NB4 (cell line): ENCODE measurements around the gene SPRED3.
"Not testable (repeated sequence)": the region's sequence is repeated elsewhere in the genome, so short reads cannot be mapped to it uniquely, and the experiment has no call there.

Experiments used
- DNase-seq: peaks from one replicate; pipeline ENCODE4 v3.0.0; 2010; ENCODE audit warnings: low read depth
- H3K4me3 ChIP-seq: one replicate; pipeline ENCODE4 v1.5.1; 2011; ENCODE audit warnings: mild to moderate bottlenecking, low read depth, low read length, moderate library complexity
- CTCF ChIP-seq: IDR thresholded peaks from one replicate; pipeline ENCODE4 v1.5.1; 2012; ENCODE audit warnings: low read depth, low read length
- MAX ChIP-seq: IDR thresholded peaks from 2 replicates; pipeline ENCODE4 v1.6.1; 2011; ENCODE audit warnings: low read depth, low read length
- MYC ChIP-seq: IDR thresholded peaks from 2 replicates; pipeline ENCODE4 v1.6.1; 2011; ENCODE audit warnings: low read depth, low read length
- POLR2A ChIP-seq: IDR thresholded peaks from 2 replicates; pipeline ENCODE4 v1.6.1; 2011; ENCODE audit warnings: mild to moderate bottlenecking; ENCODE audit not compliant: insufficient read length; ENCODE audit errors: extremely low read depth

Gene SPRED3

GRCh38 chr19:38388349-38389100 is at the start of gene SPRED3:
Gene SPRED3, plus strand, starts transcription at chr19:38388697. Its CDS starts 1,606 bp downstream, at chr19:38390303.
- no peak for DNase-seq
- TF ChIP-seq MAX (no peak), POLR2A (no peak), CTCF (no peak), MYC (no peak)

GRCh38 chr19:38339011-38339410 is 49.5 kb upstream of the SPRED3 start:
- DNase-seq, H3K4me3 ChIP-seq: not testable (repeated sequence)

More at GRCh38 chr19:38388349-38389100, at the start of gene SPRED3:
- H3K4me3 ChIP-seq = no peak within 1 kb of the TSS

- no peak for DNase-seq
- TF ChIP-seq MYC (no peak), MAX (no peak), CTCF (no peak), POLR2A (no peak)
- H3K4me3 ChIP-seq = no peak overlapping the region
Measured at GRCh38 chr19:38340927-38341326, 47.6 kb upstream of the SPRED3 start.

GRCh38 chr19:38346837-38347236 is 41.7 kb upstream of the SPRED3 start:
- TF ChIP-seq POLR2A (no peak), MAX (no peak), MYC (no peak), CTCF (no peak)

GRCh38 chr19:38350883-38351282 is 37.6 kb upstream of the SPRED3 start:
- TF ChIP-seq POLR2A (no peak), MYC (no peak), MAX (no peak), CTCF (no peak)
- H3K4me3 ChIP-seq = no peak overlapping the region
- DNase-seq = no peak

More at GRCh38 chr19:38346837-38347236, 41.7 kb upstream of the SPRED3 start:
- H3K4me3 ChIP-seq = no peak overlapping the region
- no peak for DNase-seq

GRCh38 chr19:38351865-38352395 is 36.6 kb upstream of the SPRED3 start:
- H3K4me3 ChIP-seq = no peak overlapping the region
- no peak for DNase-seq
- no peak for TF ChIP-seq MYC
- no peak for TF ChIP-seq CTCF
- TF ChIP-seq MAX = no peak
- no peak for TF ChIP-seq POLR2A
